Ovary (tissue), 9 donors: Measurements from ENCODE around the gene MED13. TPM values are rescaled to one million over a fixed set of nuclear protein-coding genes. Genes with fewer than 3 reads are reported as not detected.

ENCODE experiments used
- DNase-seq, 5 donors: peaks; one replicate each; pipeline ENCODE4 v3.0.0-alpha.2; 2019 to 2020
- H3K27ac ChIP-seq, 2 donors: fragments of 200-600 bp; one replicate each; pipeline versions ENCODE4 v1.5.1 to v1.8.0; 2019 to 2022
- H3K27me3 ChIP-seq: fragments of 200-600 bp; one replicate; pipeline ENCODE4 v1.8.0; 2022
- H3K36me3 ChIP-seq: fragments of 200-600 bp; sonication (generic); one replicate; pipeline ENCODE4 v1.5.1; 2019
- H3K4me1 ChIP-seq: one replicate; pipeline ENCODE4 v1.8.1; 2013; ENCODE audit warnings: mild to moderate bottlenecking, moderate library complexity; ENCODE audit not compliant: insufficient read depth
- H3K4me3 ChIP-seq: fragments of 200-600 bp; sonication (generic); one replicate; pipeline ENCODE4 v1.5.1; 2017
- H3K9me3 ChIP-seq, 2 donors: fragments of 200-600 bp in 1 of 2; sonication (generic) in 1 of 2; one replicate each; pipeline versions ENCODE4 v1.5.1 to v1.8.1; 2013 to 2019; ENCODE audit warnings: mild to moderate bottlenecking in 1 of 2, moderate library complexity in 1 of 2
- CTCF ChIP-seq, 3 donors: fragments of 450-650 bp in 2 of 3; fragments of 200-600 bp in 1 of 3; IDR thresholded peaks; one replicate each; pipeline versions ENCODE4 v1.5.1 to v1.8.0; 2016 to 2022; ENCODE audit warnings: antibody characterized with exemption in 3 of 3, mild to moderate bottlenecking in 1 of 3
- EP300 ChIP-seq: sonication (generic); formaldehyde crosslinking; IDR thresholded peaks from one replicate; pipeline ENCODE4 v1.6.1; 2017; ENCODE audit warnings: antibody characterized with exemption
- POLR2A ChIP-seq: fragments of 450-650 bp; IDR thresholded peaks from one replicate; pipeline ENCODE4 v1.6.1; 2017; ENCODE audit warnings: antibody characterized with exemption, mild to moderate bottlenecking, moderate library complexity
- WGBS, 3 donors: extraction: QIAGEN DNeasy Blood & Tissue Kit in 1 of 3; methylation state at CpG; one replicate each; pipeline versions ENCODE4 v1.1.5 to v1.1.7; 2013 to 2017; 5-methylcytosine and 5-hydroxymethylcytosine counted together
- intact Hi-C, 4 donors: fragments of 100-400 bp; cut with DNase I; formaldehyde crosslinking; loops; one replicate each; pipeline versions ENCODE4 v1.11.0 to v1.15.1; 2022 to 2023
- polyA plus RNA-seq, 2 donors: library from polyadenylated mRNA; stranded (reverse); fragments of 200-250 nt in 1 of 2; fragments of 350-450 nt in 1 of 2; fragmentation: Illumina TruSeq in 1 of 2; extraction: RNeasy Lipid Tissue Mini Kit (QIAGEN cat#74804) in 1 of 2; gene quantifications; one replicate each; pipeline ENCODE4 v1.2.3, GENCODE V29; 2013 to 2014
- total RNA-seq, 7 donors: library from RNA; depleted of rRNA in 2 of 7; stranded (reverse); fragments of >200 nt in 2 of 7; fragmentation: NEBNext Ultra II Directional in 3 of 7; extraction: Animal tissue kit (Norgen Biotek cat#: 25700) in 3 of 7; gene quantifications; one replicate each; pipeline versions ENCODE4 v1.1.0 to v1.2.4, GENCODE V29; 2016 to 2023
- donor health status: DM: no; HTN: no; CAD: no; lungs with moderate emphysema.
- donor health status: DM: no; HTN: no; CAD: no.
- donor health status: Bipolar disorder and iron deficiency.
- donor health status: DM: yes; HTN: yes; CAD: no.
- donor health status: DM: no; HTN: no; CAD: no.
- donor health status: DM: yes; HTN: yes; CAD: no.

The MED13 gene
- total and polyA plus RNA-seq, 9 donors, result 10.4 to 85.1 (median 55.8) TPM

- H3K36me3 ChIP-seq, result no peaks in the 10 kb centered on the region
- no peak for TF ChIP-seq CTCF (IDR thresholded peaks at IDR 0.05)
- TF ChIP-seq POLR2A, result no peak
- TF ChIP-seq EP300, result no peak
- DNase-seq, result no peak
- no peaks in the 10 kb centered on the region for H3K9me3 ChIP-seq
- no peak overlapping the region for H3K4me3 ChIP-seq
- 92 to 94% (median 94%) methylated on average over 7 of the region's 7 CpGs for WGBS, 3 donors
- no peaks in the 10 kb centered on the region for H3K27me3 ChIP-seq
- H3K4me1 ChIP-seq, result no peaks in the 10 kb centered on the region
- intact Hi-C loops, result no loop called here
- no peak overlapping the region for H3K27ac ChIP-seq
Observed at GRCh38 chr17:61974115-61974514, 91.0 kb downstream of the MED13 start.

- TF ChIP-seq EP300 (no peak), POLR2A (no peak), CTCF (IDR thresholded peaks at IDR 0.05) (no peak)
- DNase-seq, result no peak
- Histone ChIP-seq H3K4me3 (no peak overlapping the region), H3K36me3 (no peaks in the 10 kb centered on the region), H3K27ac (no peak overlapping the region), H3K4me1 (no peaks in the 10 kb centered on the region), H3K9me3 (no peaks in the 10 kb centered on the region), H3K27me3 (no peaks in the 10 kb centered on the region)
- intact Hi-C loops, result no loop called here
Observed at GRCh38 chr17:61972311-61972710, 92.8 kb downstream of the MED13 start.

GRCh38 chr17:61970030-61970429 is 95.0 kb downstream of the MED13 start:
- TF ChIP-seq CTCF (IDR thresholded peaks at IDR 0.05) (no peak), POLR2A (no peak), EP300 (no peak)
- no peaks in the 10 kb centered on the region for H3K36me3 ChIP-seq
- H3K4me1 ChIP-seq, result no peaks in the 10 kb centered on the region

GRCh38 chr17:61968757-61969156 is 96.3 kb downstream of the MED13 start:
- no peaks in the 10 kb centered on the region for H3K4me1 ChIP-seq
- no peaks in the 10 kb centered on the region for H3K36me3 ChIP-seq
- WGBS, 3 donors, result 95 to 97% (median 96%) methylated on average over 5 of the region's 5 CpGs
- intact Hi-C loops, result no loop called here
- no peak overlapping the region for H3K27ac ChIP-seq
- DNase-seq, result no peak
- no peaks in the 10 kb centered on the region for H3K9me3 ChIP-seq
- TF ChIP-seq POLR2A, result no peak
- no peak for TF ChIP-seq EP300
- TF ChIP-seq CTCF (IDR thresholded peaks at IDR 0.05), result no peak
- H3K4me3 ChIP-seq, result no peak overlapping the region
- H3K27me3 ChIP-seq, result no peaks in the 10 kb centered on the region

More at GRCh38 chr17:61970030-61970429, 95.0 kb downstream of the MED13 start:
- Histone ChIP-seq H3K4me3 (no peak overlapping the region), H3K27ac (no peak overlapping the region), H3K27me3 (no peaks in the 10 kb centered on the region), H3K9me3 (no peaks in the 10 kb centered on the region)
- 86 to 93% (median 92%) methylated on average over 1 of the region's 1 CpG for WGBS, 3 donors
- intact Hi-C loops, result no loop called here
- no peak for DNase-seq

GRCh38 chr17:61967729-61968128 is 97.3 kb downstream of the MED13 start:
- H3K9me3 ChIP-seq, result no peaks in the 10 kb centered on the region
- DNase-seq, result no peak
- H3K36me3 ChIP-seq, result no peaks in the 10 kb centered on the region
- no peak overlapping the region for H3K4me3 ChIP-seq
- intact Hi-C loops, result no loop called here
- H3K27me3 ChIP-seq, result no peaks in the 10 kb centered on the region
- H3K4me1 ChIP-seq, result no peaks in the 10 kb centered on the region
- WGBS, 3 donors, result 88 to 92% (median 91%) methylated on average over 2 of the region's 2 CpGs
- TF ChIP-seq CTCF (IDR thresholded peaks at IDR 0.05) (no peak), POLR2A (no peak), EP300 (no peak)
- no peak overlapping the region for H3K27ac ChIP-seq
